Measurements from ENCODE around the gene EEF1AKMT4. TPM values are rescaled to one million over a fixed set of nuclear protein-coding genes. Genes with fewer than 3 reads are reported as not detected.

The EEF1AKMT4 gene
- total and polyA plus RNA-seq, 10 of the 15 experiments (the other 5 are each of a cell fraction or from before 2014, with no cell fraction given), result 7.5 to 26.8 (median 18.3) TPM

- SMC1A ChIA-PET (ENCODE audit: uncharacterized antibody, unreplicated experiment), result no interaction called here
- CTCF ChIA-PET, result no interaction called here
- Histone ChIP-seq H3K4me2 (ENCODE audit: control insufficient read depth, insufficient read depth) (no peak overlapping the region), H3K79me2 (ENCODE audit: control insufficient read depth, insufficient read depth, low read length) (no peaks in the 10 kb centered on the region), H2AFZ (ENCODE audit: control insufficient read depth, low read depth, low read length) (no peak overlapping the region), H3K4me1 (ENCODE audit: control insufficient read depth, insufficient read depth, low read length) (0 out of 2 replicates have a peak, but pooled peaks cover 4% of the 10 kb centered on the region), H4K20me1 (ENCODE audit: control insufficient read depth, insufficient read depth) (no peaks in the 10 kb centered on the region), H3K4me3 (no peak overlapping the region), H3K9ac (ENCODE audit: control insufficient read depth, insufficient read depth, low read length) (no peak overlapping the region), H3K9me3 (replicated peaks; ENCODE audit: control insufficient read depth, insufficient read depth, low read length) (no peaks in the 10 kb centered on the region), H3K36me3 (ENCODE audit: control insufficient read depth in 2 of 2, insufficient read depth in 2 of 2, low read length in 1 of 2) (no peaks in the 10 kb centered on the region), H3K27ac (ENCODE audit: control insufficient read depth, insufficient read depth) (no peak overlapping the region), H3K27me3 (replicated peaks in 1 of 2; ENCODE audit: control insufficient read depth in 2 of 2, insufficient read depth in 2 of 2, low read length in 1 of 2) (peaks cover 2 to 11% of the 10 kb centered on the region in 2 experiments)
- DNase-seq (ENCODE audit: low read depth, low spot score) (no peak), FAIRE-seq (no peak), ATAC-seq (no peak)
- RAD21 ChIA-PET (ENCODE audit: unreplicated experiment), result no interaction called here
- BruUV-seq (replicated peaks), result no TSS peak
- intact Hi-C loops (cut with micrococcal nuclease; ENCODE audit: unreplicated experiment), result loop anchor here (10.0 kb wide), 1 partner anchor 245 kb away; the partner anchor contains the start of gene ABCC5
- WGBS (ENCODE audit: insufficient coverage, insufficient replicate concordance, low lambda C conversion rate, missing lambda C conversion rate), result 53% methylated on average over 28 of the region's 28 CpGs
- in situ Hi-C loops (cut with MboI), result no loop called here
- POLR2A ChIA-PET, result no interaction called here
- TF ChIP-seq STAT1 (conservative IDR thresholded peaks at IDR 0.05), result no peak
- no peak for TF ChIP-seq RCOR1 (conservative IDR thresholded peaks at IDR 0.05; ENCODE audit: low read depth, low read length)
Measured at GRCh38 chr3:184259396-184259877, 10.0 kb downstream of the EEF1AKMT4 start.

DNA sequence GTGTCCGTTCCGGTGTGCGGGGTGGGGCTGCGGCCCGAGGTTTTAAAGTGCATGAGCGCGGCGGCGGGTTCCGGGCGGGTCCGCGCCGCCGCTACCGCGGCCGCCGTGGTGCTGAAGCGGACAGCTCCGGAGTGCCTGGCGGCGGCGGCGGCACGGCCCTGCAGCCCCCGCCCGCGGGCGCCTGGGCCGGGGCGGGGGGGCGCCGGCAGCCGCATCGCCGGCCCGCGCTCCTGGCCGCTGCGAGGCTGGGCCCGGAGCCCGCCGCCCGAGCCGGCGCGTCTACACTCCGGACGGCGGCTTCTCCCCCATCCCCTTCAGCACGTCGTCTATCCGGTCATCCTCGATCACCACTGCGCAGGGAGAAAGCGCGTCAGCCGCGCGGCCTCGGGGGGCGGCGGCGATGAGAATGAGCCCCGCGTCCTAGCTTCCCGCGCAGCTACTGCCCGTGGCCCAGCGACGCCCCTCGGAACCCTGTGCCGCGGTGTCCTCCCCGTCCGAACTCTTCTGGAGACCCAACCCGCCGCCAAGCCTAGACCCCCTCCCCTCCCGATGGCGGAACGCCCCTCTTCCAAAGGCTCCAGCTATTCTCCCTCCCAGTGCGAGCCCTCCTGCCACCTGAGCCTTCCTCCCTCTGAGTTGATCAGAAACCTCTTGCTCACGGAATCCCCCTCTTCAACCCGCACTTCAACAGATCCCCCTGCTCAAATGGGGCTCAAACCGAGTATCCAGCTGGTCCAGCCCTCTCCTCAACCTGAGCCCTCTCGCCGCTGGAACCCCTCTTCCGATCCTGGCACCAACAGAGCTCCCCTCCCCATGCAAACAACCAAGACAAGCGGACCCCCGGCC is 10.6 kb downstream of the EEF1AKMT4 start:
- WGBS (ENCODE audit: insufficient coverage, insufficient replicate concordance, low lambda C conversion rate, missing lambda C conversion rate), result 21% methylated on average over 38 of the region's 91 CpGs
- H3K4me1 ChIP-seq (ENCODE audit: control insufficient read depth, insufficient read depth, low read length), result 0 out of 2 replicates have a peak, but pooled peaks cover 4% of the 10 kb centered on the region
- H2AFZ ChIP-seq (ENCODE audit: control insufficient read depth, low read depth, low read length), result no peak overlapping the region
- no peaks in the 10 kb centered on the region for H3K79me2 ChIP-seq (ENCODE audit: control insufficient read depth, insufficient read depth, low read length)
- no peak overlapping the region for H3K9ac ChIP-seq (ENCODE audit: control insufficient read depth, insufficient read depth, low read length)
- no peak for FAIRE-seq
- ATAC-seq, result no peak
- no peaks in the 10 kb centered on the region for H3K36me3 ChIP-seq (ENCODE audit: control insufficient read depth in 2 of 2, insufficient read depth in 2 of 2, low read length in 1 of 2)
- in situ Hi-C loops (cut with MboI), result no loop called here
- TF ChIP-seq REST (IDR thresholded peaks at IDR 0.05; ENCODE audit: low read depth, low read length), result peak; percentile 73
- TF ChIP-seq, protein P1, sequence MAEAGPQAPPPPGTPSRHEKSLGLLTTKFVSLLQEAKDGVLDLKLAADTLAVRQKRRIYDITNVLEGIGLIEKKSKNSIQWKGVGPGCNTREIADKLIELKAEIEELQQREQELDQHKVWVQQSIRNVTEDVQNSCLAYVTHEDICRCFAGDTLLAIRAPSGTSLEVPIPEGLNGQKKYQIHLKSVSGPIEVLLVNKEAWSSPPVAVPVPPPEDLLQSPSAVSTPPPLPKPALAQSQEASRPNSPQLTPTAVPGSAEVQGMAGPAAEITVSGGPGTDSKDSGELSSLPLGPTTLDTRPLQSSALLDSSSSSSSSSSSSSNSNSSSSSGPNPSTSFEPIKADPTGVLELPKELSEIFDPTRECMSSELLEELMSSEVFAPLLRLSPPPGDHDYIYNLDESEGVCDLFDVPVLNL (IDR thresholded peaks at IDR 0.05; ENCODE audit: low read depth, low read length), result no peak
- 0 out of 2 replicates have a peak overlapping the region, but pooled peaks have one; percentile 55 for H3K4me3 ChIP-seq
- no peak for DNase-seq (ENCODE audit: low read depth, low spot score)
- POLR2A ChIA-PET, result interaction anchor here (0.6 kb wide), 1 partner anchor 354 kb away, joined by 3 read pairs; no protein-coding TSS in a partner anchor
- H3K27ac ChIP-seq (ENCODE audit: control insufficient read depth, insufficient read depth), result no peak overlapping the region
- SMC1A ChIA-PET (ENCODE audit: uncharacterized antibody, unreplicated experiment), result no interaction called here
- RAD21 ChIA-PET (ENCODE audit: unreplicated experiment), result no interaction called here
- intact Hi-C loops (cut with micrococcal nuclease; ENCODE audit: unreplicated experiment), result loop anchor here (10.0 kb wide), 1 partner anchor 245 kb away; the partner anchor contains the start of gene ABCC5
- H3K27me3 ChIP-seq (replicated peaks in 1 of 2; ENCODE audit: control insufficient read depth in 2 of 2, insufficient read depth in 2 of 2, low read length in 1 of 2), result peaks cover 2 to 11% of the 10 kb centered on the region in 2 experiments
- no peaks in the 10 kb centered on the region for H4K20me1 ChIP-seq (ENCODE audit: control insufficient read depth, insufficient read depth)
- CTCF ChIA-PET, result interaction anchor here (1.1 kb wide), 1 partner anchor 10 kb away, joined by 5 read pairs; the partner anchor contains the start of gene EEF1AKMT4
- H3K4me2 ChIP-seq (ENCODE audit: control insufficient read depth, insufficient read depth), result no peak overlapping the region
- H3K9me3 ChIP-seq (replicated peaks; ENCODE audit: control insufficient read depth, insufficient read depth, low read length), result no peaks in the 10 kb centered on the region
- BruUV-seq (replicated peaks), result no TSS peak
